Ascending aorta (tissue), 2 donors: ENCODE measurements around the gene CHD9NB. TPM values are rescaled to one million over a fixed set of nuclear protein-coding genes. Genes with fewer than 3 reads are reported as not detected.

Experiments used
- DNase-seq, 2 donors: peaks; one replicate each; pipeline ENCODE4 v3.0.0-alpha.2; 2019; ENCODE audit warnings: low spot score in 2 of 2
- H3K27ac ChIP-seq, 2 donors: fragments of 200-600 bp; sonication (generic); one replicate each; pipeline ENCODE4 v1.5.1; 2016 to 2017; ENCODE audit warnings: mild to moderate bottlenecking in 1 of 2
- H3K27me3 ChIP-seq: fragments of 200-600 bp; sonication (generic); one replicate; pipeline ENCODE4 v1.5.1; 2017
- H3K36me3 ChIP-seq, 2 donors: fragments of 200-600 bp; sonication (generic); one replicate each; pipeline ENCODE4 v1.5.1; 2016
- H3K4me1 ChIP-seq, 2 donors: fragments of 200-600 bp; sonication (generic); one replicate each; pipeline ENCODE4 v1.5.1; 2016 to 2017; ENCODE audit warnings: mild to moderate bottlenecking in 1 of 2
- H3K4me3 ChIP-seq, 2 donors: fragments of 200-600 bp; sonication (generic); one replicate each; pipeline ENCODE4 v1.5.1; 2016 to 2017; ENCODE audit warnings: mild to moderate bottlenecking in 1 of 2
- H3K9me3 ChIP-seq, 2 donors: fragments of 200-600 bp; sonication (generic); one replicate each; pipeline ENCODE4 v1.5.1; 2016
- intact Hi-C: fragments of 100-400 bp; cut with DNase I; formaldehyde crosslinking; loops from one replicate; pipeline ENCODE4 v1.15.1; 2023
- total RNA-seq: library from RNA; depleted of rRNA; stranded (reverse); fragments of >200 nt; gene quantifications from one replicate; pipeline ENCODE4 v1.1.0, GENCODE V29; 2016
- TF ChIP-seq, protein P1 (sequence below), 3 experiments: fragments of 200-600 bp in 2 of 3; fragments of 450-650 bp in 1 of 3; sonication (generic) in 2 of 3; IDR thresholded peaks; one replicate each; pipeline ENCODE4 v1.5.1; 2016 to 2019; ENCODE audit warnings: antibody characterized with exemption in 3 of 3, mild to moderate bottlenecking in 1 of 3, moderate library complexity in 1 of 3

Gene CHD9NB
- total RNA-seq, 1 donor from 2014 or later: 0.43 TPM

DNA sequence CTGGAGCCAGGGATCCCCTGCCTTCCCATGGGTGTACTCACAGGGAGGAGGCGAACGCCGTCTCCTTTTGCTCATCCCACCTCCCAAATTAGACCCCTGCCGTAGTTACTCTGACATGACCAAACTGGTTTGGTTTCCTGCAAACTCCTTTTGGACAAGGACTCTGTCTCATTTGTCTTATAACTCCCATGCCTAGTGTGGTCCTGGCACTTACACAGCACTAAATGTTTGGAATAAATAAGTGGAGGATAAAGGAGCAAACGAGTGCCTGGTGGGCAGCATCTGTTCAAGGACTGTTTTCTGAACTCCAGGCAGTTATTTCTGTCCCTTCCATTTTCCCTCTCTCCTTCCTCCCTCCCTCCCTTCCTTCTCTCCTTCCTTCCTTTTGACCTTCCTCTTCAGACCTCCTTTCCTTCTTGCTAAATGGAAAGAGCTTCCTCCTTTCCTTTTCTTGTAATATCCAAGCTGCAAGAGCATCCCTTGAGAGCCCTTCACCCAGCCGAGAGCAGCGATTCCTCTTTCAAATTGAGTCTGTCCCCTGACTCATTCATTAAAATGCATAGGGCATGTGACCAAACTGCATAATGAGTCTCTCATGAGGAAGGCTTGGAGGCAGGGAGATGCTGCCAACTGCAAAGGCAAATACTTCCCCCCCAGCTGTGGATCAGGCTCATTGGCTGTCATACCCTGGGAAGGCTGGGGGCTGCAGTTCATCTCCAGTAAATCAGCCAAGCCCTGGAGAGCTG lies 38.9 kb upstream of the CHD9NB start:
- H3K36me3 ChIP-seq: no peaks in the 10 kb centered on the region
- TF ChIP-seq, protein P1, sequence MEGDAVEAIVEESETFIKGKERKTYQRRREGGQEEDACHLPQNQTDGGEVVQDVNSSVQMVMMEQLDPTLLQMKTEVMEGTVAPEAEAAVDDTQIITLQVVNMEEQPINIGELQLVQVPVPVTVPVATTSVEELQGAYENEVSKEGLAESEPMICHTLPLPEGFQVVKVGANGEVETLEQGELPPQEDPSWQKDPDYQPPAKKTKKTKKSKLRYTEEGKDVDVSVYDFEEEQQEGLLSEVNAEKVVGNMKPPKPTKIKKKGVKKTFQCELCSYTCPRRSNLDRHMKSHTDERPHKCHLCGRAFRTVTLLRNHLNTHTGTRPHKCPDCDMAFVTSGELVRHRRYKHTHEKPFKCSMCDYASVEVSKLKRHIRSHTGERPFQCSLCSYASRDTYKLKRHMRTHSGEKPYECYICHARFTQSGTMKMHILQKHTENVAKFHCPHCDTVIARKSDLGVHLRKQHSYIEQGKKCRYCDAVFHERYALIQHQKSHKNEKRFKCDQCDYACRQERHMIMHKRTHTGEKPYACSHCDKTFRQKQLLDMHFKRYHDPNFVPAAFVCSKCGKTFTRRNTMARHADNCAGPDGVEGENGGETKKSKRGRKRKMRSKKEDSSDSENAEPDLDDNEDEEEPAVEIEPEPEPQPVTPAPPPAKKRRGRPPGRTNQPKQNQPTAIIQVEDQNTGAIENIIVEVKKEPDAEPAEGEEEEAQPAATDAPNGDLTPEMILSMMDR (IDR thresholded peaks at IDR 0.05): no peak
- intact Hi-C loops: loop anchor here (1.0 to 10.0 kb wide), 4 partner anchors 8 to 343 kb away; partner anchors contain the start of genes CHD9 and RBL2
- H3K27me3 ChIP-seq: no peaks in the 10 kb centered on the region
- peaks cover 19 to 44% of the 10 kb centered on the region in 2 donors for H3K4me1 ChIP-seq
- H3K4me3 ChIP-seq: peak overlapping the region in 1 of 2 donors; percentile 44
- peak in 1 of 2 donors; percentile 76 for DNase-seq
- H3K9me3 ChIP-seq: no peaks in the 10 kb centered on the region
- H3K27ac ChIP-seq: peak overlapping the region; percentile 80 to 88

DNA sequence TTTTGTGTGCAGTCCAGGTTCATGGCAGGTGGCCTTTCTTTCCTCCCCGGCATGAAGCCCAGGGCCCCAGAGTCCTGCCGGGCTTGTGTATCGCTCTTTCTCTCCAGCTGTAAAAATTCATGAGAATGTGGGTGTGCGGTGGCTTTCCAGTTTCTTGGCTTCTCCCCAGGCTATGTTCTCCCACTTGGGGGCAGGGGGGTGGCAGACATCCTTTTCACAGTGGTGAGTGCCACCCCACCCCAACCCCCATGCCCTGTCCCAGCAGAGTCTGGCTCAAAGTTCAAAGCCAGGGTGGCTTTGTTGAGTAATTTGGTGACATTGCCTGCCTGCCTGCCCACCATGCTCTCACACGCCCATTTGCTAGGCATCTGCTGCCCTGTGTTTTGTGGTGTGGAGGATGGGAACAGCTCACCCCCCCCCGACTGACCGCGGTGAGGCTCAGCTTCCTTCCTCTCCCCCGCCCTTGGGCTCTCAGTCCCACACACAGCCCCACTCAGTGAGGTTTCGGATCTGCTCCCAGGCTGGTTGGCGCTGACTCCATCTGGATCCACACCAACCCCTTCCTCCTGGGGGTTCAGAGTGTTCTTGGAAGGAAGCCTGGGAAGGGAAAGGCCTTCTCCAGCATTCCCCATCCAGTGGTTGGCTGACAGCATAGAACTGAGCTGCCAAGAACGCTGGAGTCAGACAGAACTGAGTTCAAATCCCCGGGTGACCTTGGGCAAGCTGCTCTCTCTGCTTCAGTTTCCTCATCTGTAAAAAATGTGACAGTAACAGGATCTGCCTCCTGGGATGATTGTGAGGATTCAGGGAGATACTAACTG lies 38.1 kb upstream of the CHD9NB start:
- no peaks in the 10 kb centered on the region for H3K9me3 ChIP-seq
- no peaks in the 10 kb centered on the region for H3K27me3 ChIP-seq
- intact Hi-C loops: loop anchor here (1.0 to 10.0 kb wide), 4 partner anchors 8 to 344 kb away; partner anchors contain the start of genes CHD9 and RBL2
- peaks cover 19 to 52% of the 10 kb centered on the region in 2 donors for H3K4me1 ChIP-seq
- TF ChIP-seq, protein P1 (IDR thresholded peaks at IDR 0.05): no peak
- peak; percentile 86 to 98 for DNase-seq
- peak overlapping the region; percentile 80 to 88 for H3K27ac ChIP-seq
- H3K36me3 ChIP-seq: no peaks in the 10 kb centered on the region
- H3K4me3 ChIP-seq: peak overlapping the region in 1 of 2 donors; percentile 44

DNA sequence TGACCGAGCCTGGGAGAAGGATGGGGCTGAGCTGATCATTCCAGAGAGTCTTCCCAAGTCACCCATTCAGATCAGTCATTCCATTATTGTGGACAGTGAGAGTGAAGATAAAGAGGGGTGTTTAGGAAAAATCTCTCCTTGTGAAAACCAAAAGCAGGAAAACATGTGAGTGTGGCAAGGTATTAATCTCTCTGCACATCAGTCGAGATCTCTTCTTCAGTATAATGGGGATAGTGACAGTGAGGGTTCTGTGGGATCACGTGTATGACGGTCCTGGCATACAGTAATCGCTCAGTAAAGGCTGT lies 37.5 kb upstream of the CHD9NB start:
- peaks cover 19 to 58% of the 10 kb centered on the region in 2 donors for H3K4me1 ChIP-seq
- no peak for DNase-seq
- TF ChIP-seq, protein P1 (IDR thresholded peaks at IDR 0.05): no peak
- no peaks in the 10 kb centered on the region for H3K27me3 ChIP-seq
- peak overlapping the region; percentile 80 to 88 for H3K27ac ChIP-seq
- no peaks in the 10 kb centered on the region for H3K36me3 ChIP-seq
- H3K4me3 ChIP-seq: peak overlapping the region in 1 of 2 donors; percentile 44
- no peaks in the 10 kb centered on the region for H3K9me3 ChIP-seq
- intact Hi-C loops: loop anchor here (2.0 to 10.0 kb wide), 3 partner anchors 35 to 345 kb away; partner anchors contain the start of genes CHD9 and RBL2

DNA sequence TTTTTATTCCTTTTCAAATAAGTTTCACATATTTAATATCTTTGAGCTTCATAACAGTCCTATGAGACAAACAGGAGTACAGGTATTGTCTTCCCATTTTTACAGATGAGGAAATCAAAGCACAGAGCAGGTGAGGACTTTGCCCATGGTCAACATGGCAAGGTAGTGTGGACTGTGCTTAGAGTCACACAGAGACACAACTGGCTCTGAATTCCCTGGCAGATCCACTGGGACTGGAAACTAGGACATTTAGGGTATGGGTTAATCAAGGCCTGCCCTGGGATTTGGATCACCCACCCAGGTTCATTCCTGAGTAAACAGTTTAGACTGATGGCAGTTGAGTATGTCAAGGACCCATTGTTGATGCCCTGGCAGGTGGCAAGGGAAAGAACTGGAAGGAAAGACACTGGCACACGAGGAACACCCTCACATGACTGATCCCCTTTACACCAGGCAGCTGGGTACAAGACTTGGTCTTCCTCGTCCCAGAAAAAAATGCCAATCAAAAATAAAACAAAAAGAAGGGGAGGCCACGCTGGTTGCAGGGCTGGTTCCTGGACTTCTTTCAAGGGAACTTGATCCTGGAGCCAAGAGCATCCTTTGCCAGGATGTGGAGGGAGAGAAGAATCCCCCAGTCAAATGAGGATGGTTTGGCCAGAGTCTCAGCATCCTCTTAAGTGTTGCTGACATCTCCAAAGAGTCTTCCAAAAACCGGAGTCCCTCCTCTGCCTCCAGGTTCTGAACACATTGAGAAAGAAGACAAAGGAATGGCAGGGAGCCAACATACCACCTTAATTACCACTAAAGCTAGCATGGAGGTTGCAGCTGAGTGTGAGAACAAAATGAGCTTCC lies 37.0 kb upstream of the CHD9NB start:
- intact Hi-C loops: loop anchor here (2.0 to 10.0 kb wide), 3 partner anchors 35 to 345 kb away; partner anchors contain the start of genes CHD9 and RBL2

More for the DNA sequence above, 37.0 kb upstream of the CHD9NB start:
- no peak for DNase-seq
- TF ChIP-seq, protein P1 (IDR thresholded peaks at IDR 0.05): no peak
- peak overlapping the region in 1 of 2 donors; percentile 44 for H3K4me3 ChIP-seq
- no peaks in the 10 kb centered on the region for H3K9me3 ChIP-seq
- H3K36me3 ChIP-seq: no peaks in the 10 kb centered on the region
- peaks cover 19 to 63% of the 10 kb centered on the region in 2 donors for H3K4me1 ChIP-seq
- H3K27me3 ChIP-seq: no peaks in the 10 kb centered on the region
- peak overlapping the region; percentile 80 to 88 for H3K27ac ChIP-seq
